Activated T-helper 17 cell treated with anti-CD3 and anti-CD28 coated beads, Interleukin-2, amount 50 U/mL, for 72 hours (primary cell): Measurements from ENCODE around the gene ZBED5. TPM values are rescaled to one million over a fixed set of nuclear protein-coding genes. Genes with fewer than 3 reads are reported as not detected.
"Not testable (repeated sequence)": the region's sequence is repeated elsewhere in the genome, so short reads cannot be mapped to it uniquely, and the experiment has no call there.

Experiments used
- ATAC-seq: fragments of 150-1000 bp; cut with Tn5 transposase; replicated peaks from 2 replicates; pipeline ENCODE4 v1.10.0; 2021; ENCODE audit warnings: mild to moderate bottlenecking, moderate library complexity
- H3K27ac Mint-ChIP-seq: one replicate; pipeline ENCODE4 v1.8.0; 2022; ENCODE audit warnings: mixed read lengths
- H3K27me3 Mint-ChIP-seq: one replicate; pipeline ENCODE4 v1.8.0; 2022; ENCODE audit warnings: mixed read lengths
- H3K36me3 Mint-ChIP-seq: one replicate; pipeline ENCODE4 v1.8.0; 2022; ENCODE audit warnings: low read depth, mild to moderate bottlenecking, mixed read lengths
- H3K4me1 Mint-ChIP-seq: one replicate; pipeline ENCODE4 v1.8.0; 2022; ENCODE audit warnings: mixed read lengths
- H3K4me3 Mint-ChIP-seq: one replicate; pipeline ENCODE4 v1.8.0; 2022; ENCODE audit warnings: mild to moderate bottlenecking, mixed read lengths
- H3K9me3 Mint-ChIP-seq: one replicate; pipeline ENCODE4 v1.8.0; 2022; ENCODE audit warnings: mixed read lengths
- total RNA-seq, 2 donors: library from RNA; stranded (reverse); gene quantifications; one replicate each; pipeline ENCODE4 v1.2.3, GENCODE V29; 2022

ZBED5 gene
- total RNA-seq, 2 donors from 2014 or later: 28.8 to 33.0 TPM

- no peak overlapping the region for H3K4me3 Mint-ChIP-seq
- H3K36me3 Mint-ChIP-seq: no peaks in the 10 kb centered on the region
- H3K27me3 Mint-ChIP-seq: no peaks in the 10 kb centered on the region
- ATAC-seq: no peak
- H3K27ac Mint-ChIP-seq: no peak overlapping the region
- H3K4me1 Mint-ChIP-seq: no peaks in the 10 kb centered on the region
- no peaks in the 10 kb centered on the region for H3K9me3 Mint-ChIP-seq
These were observed 19.8 kb downstream of the ZBED5 start for GRCh38 chr11:10838083-10838482.

- ATAC-seq, H3K4me1 Mint-ChIP-seq, H3K27me3 Mint-ChIP-seq, H3K9me3 Mint-ChIP-seq, H3K4me3 Mint-ChIP-seq, H3K27ac Mint-ChIP-seq, H3K36me3 Mint-ChIP-seq: not testable (repeated sequence)
These were observed 21.0 kb downstream of the ZBED5 start for GRCh38 chr11:10836884-10837283.

GRCh38 chr11:10829139-10829538, 28.7 kb downstream of the ZBED5 start:
- H3K27me3 Mint-ChIP-seq: no peaks in the 10 kb centered on the region
- no peak overlapping the region for H3K27ac Mint-ChIP-seq
- H3K36me3 Mint-ChIP-seq: no peaks in the 10 kb centered on the region
- no peaks in the 10 kb centered on the region for H3K4me1 Mint-ChIP-seq
- no peak overlapping the region for H3K4me3 Mint-ChIP-seq
- H3K9me3 Mint-ChIP-seq: no peaks in the 10 kb centered on the region
- no peak for ATAC-seq

GRCh38 chr11:10828402-10828801, 29.5 kb downstream of the ZBED5 start:
- Mint-ChIP-seq H3K9me3 (no peaks in the 10 kb centered on the region), H3K27ac (no peak overlapping the region), H3K4me3 (no peak overlapping the region), H3K27me3 (no peaks in the 10 kb centered on the region), H3K36me3 (no peaks in the 10 kb centered on the region), H3K4me1 (no peaks in the 10 kb centered on the region)
- ATAC-seq: no peak

- Mint-ChIP-seq H3K4me1 (no peaks in the 10 kb centered on the region), H3K27ac (no peak overlapping the region), H3K9me3 (no peaks in the 10 kb centered on the region), H3K27me3 (no peaks in the 10 kb centered on the region), H3K4me3 (no peak overlapping the region), H3K36me3 (no peaks in the 10 kb centered on the region)
- no peak for ATAC-seq
These were observed 33.0 kb downstream of the ZBED5 start for GRCh38 chr11:10824888-10825287.

- no peaks in the 10 kb centered on the region for H3K9me3 Mint-ChIP-seq
- H3K4me1 Mint-ChIP-seq: no peaks in the 10 kb centered on the region
- H3K27me3 Mint-ChIP-seq: no peaks in the 10 kb centered on the region
- no peak overlapping the region for H3K4me3 Mint-ChIP-seq
- ATAC-seq: no peak
- H3K27ac Mint-ChIP-seq: no peak overlapping the region
- H3K36me3 Mint-ChIP-seq: no peaks in the 10 kb centered on the region
These were observed 34.7 kb downstream of the ZBED5 start for GRCh38 chr11:10823152-10823579.

- H3K9me3 Mint-ChIP-seq, ATAC-seq, H3K27ac Mint-ChIP-seq, H3K27me3 Mint-ChIP-seq, H3K4me1 Mint-ChIP-seq, H3K36me3 Mint-ChIP-seq, H3K4me3 Mint-ChIP-seq: not testable (repeated sequence)
These were observed 35.4 kb downstream of the ZBED5 start for GRCh38 chr11:10822491-10822890.

GRCh38 chr11:10818594-10818993, 39.3 kb downstream of the ZBED5 start:
- H3K36me3 Mint-ChIP-seq: no peaks in the 10 kb centered on the region
- ATAC-seq: no peak
- H3K4me3 Mint-ChIP-seq: no peak overlapping the region
- no peaks in the 10 kb centered on the region for H3K27me3 Mint-ChIP-seq
- no peak overlapping the region for H3K27ac Mint-ChIP-seq
- no peaks in the 10 kb centered on the region for H3K9me3 Mint-ChIP-seq
- H3K4me1 Mint-ChIP-seq: no peaks in the 10 kb centered on the region

- H3K27me3 Mint-ChIP-seq: no peaks in the 10 kb centered on the region
- no peak overlapping the region for H3K27ac Mint-ChIP-seq
- no peak for ATAC-seq
- H3K36me3 Mint-ChIP-seq: peaks cover 2% of the 10 kb centered on the region
- no peak overlapping the region for H3K4me3 Mint-ChIP-seq
- no peaks in the 10 kb centered on the region for H3K9me3 Mint-ChIP-seq
- H3K4me1 Mint-ChIP-seq: peaks cover 6% of the 10 kb centered on the region
These were observed 43.9 kb downstream of the ZBED5 start for GRCh38 chr11:10813945-10814344.

GRCh38 chr11:10809373-10810160, 48.3 kb downstream of the ZBED5 start:
- Mint-ChIP-seq H3K27ac (peak overlapping the region; percentile 94), H3K4me3 (peak overlapping the region; percentile 93), H3K27me3 (no peaks in the 10 kb centered on the region), H3K4me1 (peaks cover 22% of the 10 kb centered on the region), H3K36me3 (peaks cover 46% of the 10 kb centered on the region), H3K9me3 (no peaks in the 10 kb centered on the region)
- peak; percentile 22 for ATAC-seq

- Mint-ChIP-seq H3K4me3 (peak within 1 kb of the TSS; percentile 93), H3K27me3 (no peaks in the 10 kb centered on the region), H3K27ac (peak within 1 kb of the TSS; percentile 94), H3K4me1 (peaks cover 26% of the 10 kb centered on the region), H3K9me3 (no peaks in the 10 kb centered on the region), H3K36me3 (peaks cover 54% of the 10 kb centered on the region)
- peak; percentile 95 for ATAC-seq
These were observed 49.1 kb downstream of the ZBED5 start, which contains the start of gene EIF4G2 for GRCh38 chr11:10808553-10809372. Gene EIF4G2, minus strand, starts transcription at chr11:10808926.

- Mint-ChIP-seq H3K27me3 (no peaks in the 10 kb centered on the region), H3K4me3 (peak overlapping the region; percentile 93), H3K4me1 (peaks cover 26% of the 10 kb centered on the region), H3K9me3 (no peaks in the 10 kb centered on the region), H3K36me3 (peaks cover 59% of the 10 kb centered on the region), H3K27ac (peak overlapping the region; percentile 94)
- peak; percentile 1 for ATAC-seq
These were observed 49.7 kb downstream of the ZBED5 start for GRCh38 chr11:10808235-10808552.

GRCh38 chr11:10807493-10808234, 50.2 kb downstream of the ZBED5 start:
- H3K27ac Mint-ChIP-seq: peak overlapping the region; percentile 94
- no peaks in the 10 kb centered on the region for H3K9me3 Mint-ChIP-seq
- peaks cover 26% of the 10 kb centered on the region for H3K4me1 Mint-ChIP-seq
- peaks cover 65% of the 10 kb centered on the region for H3K36me3 Mint-ChIP-seq
- H3K27me3 Mint-ChIP-seq: no peaks in the 10 kb centered on the region
- ATAC-seq: no peak
- peak overlapping the region; percentile 93 for H3K4me3 Mint-ChIP-seq

GRCh38 chr11:10806206-10806605, 51.6 kb downstream of the ZBED5 start:
- Mint-ChIP-seq H3K27me3 (no peaks in the 10 kb centered on the region), H3K27ac (peak overlapping the region; percentile 94), H3K4me3 (peak overlapping the region; percentile 93), H3K36me3 (peaks cover 79% of the 10 kb centered on the region), H3K4me1 (peaks cover 32% of the 10 kb centered on the region), H3K9me3 (no peaks in the 10 kb centered on the region)
- ATAC-seq: no peak
